Activated CD4-positive, CD25-positive, alpha-beta regulatory T cell treated with anti-CD3 and anti-CD28 coated beads, Interleukin-2, amount 50 U/mL, for 16 hours (primary cell): ENCODE data around the gene UGT1A9.

Experiments used
- DNase-seq: peaks from one replicate; pipeline ENCODE4 v3.0.0-alpha.2; 2020; ENCODE audit warnings: low read depth, low spot score

The UGT1A9 gene

DNA sequence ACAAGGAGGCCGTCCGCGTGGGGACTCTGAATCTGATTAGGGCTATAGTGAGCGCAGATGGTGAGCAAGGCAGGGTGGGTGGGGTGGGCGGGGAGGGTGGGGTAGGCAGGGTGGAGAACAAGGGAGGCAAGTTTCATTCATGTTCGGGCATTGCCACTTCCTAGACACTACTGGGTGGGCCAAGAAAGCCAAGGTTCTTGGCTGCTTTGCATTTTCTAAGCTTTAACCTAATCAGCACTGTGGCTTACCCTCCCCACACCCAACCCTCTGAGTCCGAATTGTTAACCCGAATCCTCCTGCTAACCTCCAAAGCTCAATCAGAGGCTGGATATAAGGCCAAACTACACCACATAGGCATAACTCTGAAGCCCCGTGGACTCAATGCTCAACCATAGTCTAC, 124.6 kb downstream of the UGT1A9 start:
- DNase-seq: no peak

DNA sequence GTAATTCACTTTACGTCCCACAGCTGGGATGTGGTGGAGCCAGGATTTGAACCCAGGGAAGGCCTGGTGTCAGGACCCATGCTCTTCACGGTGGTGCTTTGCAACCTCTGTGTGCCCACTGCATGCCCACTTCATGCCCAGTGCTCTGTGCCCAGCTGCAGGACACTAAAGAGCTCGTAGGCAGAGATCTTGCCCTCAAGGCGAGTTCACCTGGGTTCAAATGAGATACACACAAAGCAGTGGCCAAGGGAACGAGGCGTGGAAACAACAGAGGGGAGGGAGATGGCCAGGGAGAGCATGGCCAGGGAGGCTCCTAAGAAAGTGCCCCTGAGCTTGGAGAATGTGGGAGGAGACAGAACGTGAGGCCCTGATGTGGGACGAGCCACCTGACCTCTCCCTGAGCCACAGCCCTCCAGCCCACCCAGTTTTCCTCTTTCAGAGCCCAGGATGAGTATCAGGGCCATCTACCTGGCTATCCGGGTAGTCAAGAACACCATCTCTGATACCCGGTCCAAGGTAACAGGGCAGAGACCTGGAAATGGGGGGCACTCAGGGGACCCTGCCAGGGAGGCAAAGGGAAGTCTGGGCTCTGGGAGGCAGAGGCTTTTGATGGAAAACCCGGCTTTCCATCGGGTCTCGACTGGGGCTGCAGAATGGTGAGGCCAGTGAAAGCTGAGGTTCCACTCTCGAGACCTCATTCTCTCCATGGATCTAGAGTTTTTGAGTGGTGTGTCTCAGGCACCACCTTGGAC, 126.8 kb downstream of the UGT1A9 start:
- no peak for DNase-seq

DNA sequence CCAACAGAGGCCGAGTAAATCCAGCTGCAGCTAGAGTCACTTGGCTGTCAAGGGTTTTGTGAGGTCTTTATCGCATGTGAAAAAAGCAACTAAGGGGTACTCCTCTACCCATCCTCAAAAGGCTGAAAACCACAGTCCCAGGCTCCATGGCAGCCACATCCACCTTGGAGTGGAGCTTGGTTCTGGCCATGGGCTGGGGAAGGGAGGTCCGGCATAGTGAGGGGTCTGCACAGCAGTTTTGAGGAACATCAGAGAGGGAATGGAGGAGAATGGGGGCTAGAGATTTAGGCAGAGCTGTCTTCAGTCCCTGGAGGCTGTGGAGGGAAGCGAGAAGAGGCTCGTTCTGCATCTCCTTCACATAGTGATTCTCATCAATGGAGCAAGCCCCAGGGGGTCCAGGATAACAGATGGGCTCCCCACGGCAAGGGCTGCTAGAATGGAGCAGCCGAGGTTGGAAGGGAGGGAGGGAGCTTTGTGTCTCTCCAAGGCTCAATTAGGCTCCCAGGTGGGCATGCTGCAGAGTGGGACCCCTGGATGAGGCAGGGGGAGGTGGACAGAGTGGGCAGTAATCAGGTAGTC, 127.5 kb downstream of the UGT1A9 start:
- DNase-seq: no peak

DNA sequence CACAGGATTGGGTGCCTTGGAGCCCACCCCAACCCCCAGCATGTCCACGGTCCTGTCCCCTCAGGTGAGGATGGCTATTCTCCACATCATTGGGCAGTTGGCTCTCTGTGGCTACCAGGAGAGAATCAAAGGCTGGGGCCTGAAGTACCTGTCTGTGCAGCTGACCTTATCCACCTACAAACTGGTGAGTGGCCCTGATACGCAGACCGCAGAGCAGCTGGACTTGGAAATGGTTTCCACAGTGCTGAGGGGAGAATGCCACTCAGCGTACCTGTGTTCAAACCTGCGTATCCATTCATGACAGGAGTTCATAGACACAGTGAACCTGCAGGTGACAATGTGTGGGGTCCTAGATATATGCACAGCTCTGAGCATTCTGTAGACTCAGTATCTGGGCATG, 128.0 kb downstream of the UGT1A9 start:
- DNase-seq: no peak

GRCh38 chr2:233800208-233800607, 128.5 kb downstream of the UGT1A9 start:
- no peak for DNase-seq

DNA sequence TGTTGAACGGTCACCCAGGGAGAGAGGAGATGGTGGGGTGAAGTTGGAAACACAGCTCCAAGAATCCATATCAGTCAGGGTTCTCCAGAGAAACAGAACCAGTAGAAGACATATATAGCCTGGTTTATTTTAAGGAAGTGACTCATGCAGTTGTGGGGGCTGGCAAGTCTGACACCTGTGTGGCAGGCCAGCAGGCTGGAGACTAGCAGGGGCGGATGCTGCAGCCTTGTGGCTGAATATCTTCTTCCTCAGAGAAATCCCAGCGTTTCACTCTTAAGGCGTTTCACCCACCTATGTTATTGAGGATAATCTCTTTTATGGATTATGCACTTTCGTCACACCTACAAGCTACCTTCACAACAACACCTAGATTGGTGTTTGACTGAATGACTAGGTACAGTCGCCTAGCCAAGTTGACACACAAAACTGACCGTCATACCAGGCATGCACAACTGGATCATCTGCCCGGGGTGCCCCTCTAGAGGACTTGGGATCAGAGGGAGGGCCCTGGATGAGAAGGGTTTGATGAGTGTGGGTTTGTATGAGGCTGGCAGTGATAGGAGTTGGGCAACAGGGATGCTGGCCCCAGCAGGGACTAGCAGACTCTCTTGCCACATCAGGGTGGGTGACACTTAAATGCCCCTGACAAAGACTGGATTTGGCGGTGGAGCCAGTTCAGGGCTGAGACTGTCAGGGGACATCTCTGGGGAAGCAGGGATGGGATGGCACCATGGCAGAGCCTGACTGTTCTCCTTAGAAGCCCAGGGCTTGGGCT, 129.8 kb downstream of the UGT1A9 start:
- no peak for DNase-seq

GRCh38 chr2:233802132-233802815, 130.6 kb downstream of the UGT1A9 start:
- no peak for DNase-seq

DNA sequence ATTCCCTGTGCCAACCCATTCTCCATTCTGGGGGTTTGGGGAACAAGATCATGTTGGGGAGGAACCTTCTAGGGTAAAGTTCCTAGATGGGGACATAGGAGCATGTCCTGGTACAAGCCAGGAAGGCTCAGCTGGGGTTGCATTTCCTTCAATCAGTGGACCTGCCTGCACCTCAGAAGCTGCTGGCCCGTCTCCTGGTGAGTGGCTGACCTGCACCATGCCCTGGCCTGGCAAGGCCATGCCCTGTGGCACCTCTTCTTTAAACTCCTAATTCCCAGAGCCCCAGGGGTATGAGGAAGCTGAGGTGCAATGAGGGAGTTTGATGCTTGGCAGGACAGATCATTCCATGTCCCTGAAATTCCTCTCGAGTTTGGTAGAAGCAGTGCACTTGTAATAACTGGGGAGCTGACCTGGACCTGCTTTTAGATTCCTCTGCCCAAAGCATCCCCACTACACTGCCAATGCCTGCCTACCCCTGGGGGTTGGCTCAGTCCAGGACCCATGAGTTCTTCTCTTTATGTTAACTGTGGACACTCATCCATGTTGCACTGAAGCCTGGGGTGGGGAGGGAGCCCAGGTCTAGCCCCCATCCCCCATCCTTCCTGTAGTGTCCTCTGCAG, 131.7 kb downstream of the UGT1A9 start:
- DNase-seq: no peak

- DNase-seq: no peak
These were observed 132.3 kb downstream of the UGT1A9 start for GRCh38 chr2:233803994-233804393.

- DNase-seq: no peak
These were observed 135.6 kb downstream of the UGT1A9 start for GRCh38 chr2:233807215-233807865.

GRCh38 chr2:233807966-233808935, 136.6 kb downstream of the UGT1A9 start:
- no peak for DNase-seq

DNA sequence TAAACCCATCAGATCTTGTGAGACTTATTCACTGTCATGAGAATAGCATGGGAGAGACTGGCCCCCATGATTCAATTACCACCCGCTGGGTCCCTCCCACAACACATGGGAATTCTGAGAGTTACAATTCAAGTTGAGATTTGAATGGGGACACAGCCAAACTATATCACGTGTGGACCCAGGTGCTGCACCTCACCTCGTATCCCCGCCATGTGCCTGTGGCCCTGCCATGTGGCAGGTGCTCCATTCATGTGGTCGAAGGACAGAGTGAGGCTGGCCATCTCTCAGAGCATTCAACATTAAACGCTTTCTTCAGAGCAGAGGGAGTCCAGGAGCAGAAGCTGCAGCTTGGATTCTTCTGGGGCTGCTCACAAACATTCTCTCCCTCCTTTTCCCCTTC, 138.7 kb downstream of the UGT1A9 start:
- DNase-seq: no peak

- DNase-seq: no peak
These were observed 139.4 kb downstream of the UGT1A9 start for GRCh38 chr2:233811087-233811486.

DNA sequence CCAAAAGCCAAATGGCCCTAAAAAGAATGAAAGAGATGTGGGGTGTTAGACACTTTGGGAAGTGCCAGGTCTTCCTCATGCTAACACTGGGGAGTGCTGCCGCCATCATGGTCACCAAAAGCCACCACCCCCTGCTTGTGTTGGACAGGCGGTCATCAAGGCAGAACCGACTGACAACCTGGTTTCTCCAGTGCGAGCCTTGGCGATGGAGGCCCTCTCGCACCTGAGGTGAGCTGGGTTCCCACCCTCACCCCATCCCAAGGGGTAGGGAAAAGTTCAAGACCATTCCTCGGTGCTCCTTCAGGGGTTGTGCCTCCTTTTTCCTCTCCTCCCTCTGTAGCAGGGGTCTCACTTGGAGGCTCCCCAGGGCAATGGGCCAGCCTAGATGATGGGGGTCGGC, 140.0 kb downstream of the UGT1A9 start:
- no peak for DNase-seq

DNA sequence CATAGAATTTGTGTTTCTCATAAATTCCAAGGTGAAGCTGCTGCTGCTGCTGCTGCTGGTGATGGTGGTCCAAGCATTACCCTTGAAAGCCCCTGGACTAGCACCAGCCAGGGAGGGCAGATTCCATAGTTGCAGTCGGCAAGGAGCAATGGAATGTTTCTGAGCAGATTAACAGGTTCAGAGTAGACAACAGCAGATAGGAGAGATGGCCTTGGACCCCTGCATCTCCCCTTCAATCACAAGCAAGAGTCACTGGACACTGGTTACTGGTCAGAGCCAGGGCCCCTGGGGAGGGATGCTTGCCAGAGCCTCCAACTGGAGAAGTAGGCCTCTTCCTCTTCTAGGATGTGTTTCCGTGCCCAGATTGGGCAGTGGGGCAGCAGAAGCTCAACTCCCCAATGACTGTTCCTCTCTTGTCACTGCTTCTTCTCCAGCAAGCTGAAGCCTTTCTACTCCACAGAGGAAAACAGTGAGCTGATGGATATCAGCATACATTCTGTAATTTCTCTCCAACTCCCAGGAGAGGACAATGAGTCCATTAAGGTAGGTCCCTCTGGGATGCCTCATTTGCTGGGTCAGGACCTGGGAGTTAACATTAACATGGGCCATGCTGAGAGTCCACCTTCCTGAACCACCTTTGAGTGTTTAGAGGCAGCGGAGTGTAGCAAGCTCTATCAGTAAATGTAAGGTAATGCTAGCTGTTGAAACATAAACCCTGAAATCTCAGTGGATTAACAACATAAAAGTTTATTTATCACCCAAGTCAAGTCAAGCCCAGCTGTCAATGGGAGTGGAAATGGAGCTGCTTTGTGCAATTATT, 141.7 kb downstream of the UGT1A9 start:
- DNase-seq: no peak

DNA sequence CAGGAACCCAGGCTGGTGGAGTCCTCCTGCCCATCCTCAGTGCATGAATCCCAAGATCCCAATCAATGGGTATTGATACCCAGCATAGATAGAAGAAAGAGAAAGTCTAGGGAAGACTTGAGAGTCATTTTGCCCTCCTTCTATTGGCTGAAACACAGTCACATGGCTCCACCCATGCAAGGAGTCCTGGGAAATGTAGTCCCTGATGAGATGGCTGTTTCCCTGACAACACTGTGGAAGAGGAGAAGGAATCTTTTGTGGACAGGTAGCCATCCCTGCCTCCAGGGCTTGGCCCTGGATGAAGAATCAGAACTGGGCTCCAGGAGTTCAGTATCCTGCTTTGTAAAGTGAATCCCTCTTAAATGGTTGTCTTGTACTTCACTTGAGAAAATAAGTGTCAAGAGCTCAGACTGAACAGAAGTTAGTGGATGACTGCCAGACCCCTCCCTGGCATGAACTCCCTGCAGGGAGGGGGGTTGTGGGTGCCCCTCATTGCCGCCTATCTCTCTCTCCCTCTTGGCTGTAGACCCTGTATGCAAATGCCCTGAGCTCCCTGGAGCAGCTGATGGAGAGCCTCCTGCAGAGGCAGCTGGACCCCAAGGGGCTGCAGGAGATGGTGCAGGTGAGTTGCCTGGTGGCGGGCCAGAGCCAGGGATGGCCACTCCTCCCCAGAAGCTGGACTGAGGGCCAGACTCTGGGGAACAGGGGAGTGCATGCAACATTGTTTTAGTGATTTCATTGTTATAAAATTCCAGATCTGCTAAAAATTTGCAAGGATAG, 142.5 kb downstream of the UGT1A9 start:
- DNase-seq: no peak

DNA sequence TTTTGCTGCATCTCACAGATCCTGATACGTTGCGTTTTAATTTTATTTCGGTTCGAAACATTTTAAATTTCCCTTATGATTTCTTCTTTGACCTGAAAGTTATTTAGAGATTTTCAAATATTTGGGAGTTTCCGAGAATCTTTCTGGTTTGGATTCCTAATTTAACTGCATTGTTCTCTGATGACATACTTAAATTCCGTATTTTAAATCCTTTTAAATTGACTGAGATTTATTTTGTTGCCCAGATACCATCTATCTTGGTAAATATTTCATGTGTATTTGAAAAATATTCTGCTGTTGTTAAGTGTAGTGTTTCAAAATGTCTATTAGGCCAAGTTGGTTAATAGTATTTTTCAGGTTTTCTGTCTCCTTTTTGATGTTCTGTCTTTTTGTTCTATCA, 144.2 kb downstream of the UGT1A9 start:
- DNase-seq: no peak

DNA sequence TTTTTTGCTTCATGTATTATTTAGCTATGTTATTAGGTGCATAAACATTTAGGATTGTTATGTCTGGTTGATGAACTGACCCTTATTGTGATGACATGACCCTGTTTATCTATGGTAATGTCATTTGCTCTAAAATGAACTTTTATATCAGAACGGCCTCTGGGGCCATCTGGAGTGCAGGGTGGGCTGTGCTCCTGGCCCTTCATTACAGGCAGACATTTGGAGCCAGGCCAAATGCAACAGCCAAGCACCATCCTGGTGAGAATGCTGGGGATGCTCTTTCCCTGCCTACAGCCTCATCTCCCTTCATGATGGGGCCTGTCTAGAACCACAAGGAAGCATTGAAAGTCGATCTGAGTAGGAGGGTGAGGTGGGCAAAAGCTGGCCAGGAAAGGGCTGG, 144.6 kb downstream of the UGT1A9 start:
- no peak for DNase-seq
